Osteocyte (in vitro differentiated cells): ENCODE data around the gene TLR5. TPM values are rescaled to one million over a fixed set of nuclear protein-coding genes. Genes with fewer than 3 reads are reported as not detected.

Experiments used
- DNase-seq: peaks from one replicate; pipeline ENCODE4 v3.0.0; 2021; ENCODE audit warnings: mixed read lengths; ENCODE audit not compliant: unreplicated experiment; ENCODE audit errors: extremely low spot score
- H3K27ac Mint-ChIP-seq: one replicate; pipeline ENCODE4 v1.8.0; 2021; ENCODE audit warnings: mild to moderate bottlenecking, mixed read lengths; ENCODE audit not compliant: unreplicated experiment
- H3K27me3 Mint-ChIP-seq: one replicate; pipeline ENCODE4 v1.8.0; 2021; ENCODE audit warnings: mixed read lengths; ENCODE audit not compliant: unreplicated experiment
- H3K36me3 Mint-ChIP-seq: one replicate; pipeline ENCODE4 v1.8.0; 2021; ENCODE audit warnings: mixed read lengths; ENCODE audit not compliant: unreplicated experiment
- H3K4me1 Mint-ChIP-seq: one replicate; pipeline ENCODE4 v1.8.0; 2021; ENCODE audit warnings: mixed read lengths; ENCODE audit not compliant: unreplicated experiment
- H3K4me3 Mint-ChIP-seq: one replicate; pipeline ENCODE4 v1.8.0; 2021; ENCODE audit warnings: mild to moderate bottlenecking, moderate library complexity, mixed read lengths; ENCODE audit not compliant: unreplicated experiment
- H3K9me3 Mint-ChIP-seq: one replicate; pipeline ENCODE4 v1.8.0; 2021; ENCODE audit warnings: mixed read lengths; ENCODE audit not compliant: unreplicated experiment
- total RNA-seq: library from RNA; stranded (reverse); gene quantifications from 2 replicates; pipeline ENCODE4 v1.2.1, GENCODE V29; 2021
- TF ChIP-seq, protein P1 (sequence below): fragments of 200-600 bp; sonication (generic); IDR thresholded peaks from 2 replicates; pipeline ENCODE4 v1.5.0; 2021; ENCODE audit warnings: antibody characterized with exemption, mild to moderate bottlenecking, moderate library complexity

The TLR5 gene
- total RNA-seq, 1 donor from 2014 or later: not detected

- H3K36me3 Mint-ChIP-seq: no peaks in the 10 kb centered on the region
- no peak overlapping the region for H3K4me3 Mint-ChIP-seq
- TF ChIP-seq, protein P1, sequence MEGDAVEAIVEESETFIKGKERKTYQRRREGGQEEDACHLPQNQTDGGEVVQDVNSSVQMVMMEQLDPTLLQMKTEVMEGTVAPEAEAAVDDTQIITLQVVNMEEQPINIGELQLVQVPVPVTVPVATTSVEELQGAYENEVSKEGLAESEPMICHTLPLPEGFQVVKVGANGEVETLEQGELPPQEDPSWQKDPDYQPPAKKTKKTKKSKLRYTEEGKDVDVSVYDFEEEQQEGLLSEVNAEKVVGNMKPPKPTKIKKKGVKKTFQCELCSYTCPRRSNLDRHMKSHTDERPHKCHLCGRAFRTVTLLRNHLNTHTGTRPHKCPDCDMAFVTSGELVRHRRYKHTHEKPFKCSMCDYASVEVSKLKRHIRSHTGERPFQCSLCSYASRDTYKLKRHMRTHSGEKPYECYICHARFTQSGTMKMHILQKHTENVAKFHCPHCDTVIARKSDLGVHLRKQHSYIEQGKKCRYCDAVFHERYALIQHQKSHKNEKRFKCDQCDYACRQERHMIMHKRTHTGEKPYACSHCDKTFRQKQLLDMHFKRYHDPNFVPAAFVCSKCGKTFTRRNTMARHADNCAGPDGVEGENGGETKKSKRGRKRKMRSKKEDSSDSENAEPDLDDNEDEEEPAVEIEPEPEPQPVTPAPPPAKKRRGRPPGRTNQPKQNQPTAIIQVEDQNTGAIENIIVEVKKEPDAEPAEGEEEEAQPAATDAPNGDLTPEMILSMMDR: no peak
- H3K9me3 Mint-ChIP-seq: no peaks in the 10 kb centered on the region
- H3K27ac Mint-ChIP-seq: no peak overlapping the region
- no peak for DNase-seq
- H3K4me1 Mint-ChIP-seq: peaks cover 14% of the 10 kb centered on the region
- peaks cover 66% of the 10 kb centered on the region for H3K27me3 Mint-ChIP-seq
Measured at GRCh38 chr1:223135176-223135942, 7.7 kb downstream of the TLR5 start.

DNA sequence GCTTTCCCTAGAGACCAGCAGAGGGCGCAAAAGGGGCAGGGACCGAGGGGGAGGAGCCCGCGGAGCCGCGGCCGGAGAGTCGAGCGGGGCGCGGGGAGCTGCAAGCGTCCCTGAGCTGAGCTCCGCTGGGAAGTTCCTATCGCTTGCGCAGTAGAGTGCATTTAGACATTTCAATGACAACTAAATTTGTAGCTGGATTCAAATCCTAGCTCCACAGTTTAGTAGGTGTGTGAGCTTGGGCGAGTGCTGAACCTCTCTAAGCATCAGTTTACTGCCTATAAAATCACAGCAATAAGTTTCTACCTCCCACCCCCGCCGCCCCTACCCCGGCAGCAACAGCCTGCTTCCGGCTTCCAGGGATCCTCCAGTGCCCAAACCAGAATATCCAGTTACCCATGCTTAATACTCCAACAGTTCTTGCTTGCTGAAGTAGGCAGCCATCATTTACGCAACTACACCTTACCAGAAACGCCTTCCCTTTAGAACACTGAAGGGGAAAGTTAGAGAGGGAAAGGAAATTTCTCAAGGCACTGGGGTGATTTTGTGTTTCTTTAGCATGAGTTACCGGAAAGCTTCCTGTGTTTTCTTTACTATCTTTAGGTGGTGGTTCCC lies 9.1 kb downstream of the TLR5 start:
- Mint-ChIP-seq H3K36me3 (no peaks in the 10 kb centered on the region), H3K4me3 (peak overlapping the region; percentile 77), H3K4me1 (peaks cover 17% of the 10 kb centered on the region), H3K9me3 (no peaks in the 10 kb centered on the region), H3K27me3 (peaks cover 64% of the 10 kb centered on the region), H3K27ac (peak overlapping the region; percentile 75)
- peak; percentile 94 for DNase-seq
- TF ChIP-seq, protein P1: peak; percentile 98

DNA sequence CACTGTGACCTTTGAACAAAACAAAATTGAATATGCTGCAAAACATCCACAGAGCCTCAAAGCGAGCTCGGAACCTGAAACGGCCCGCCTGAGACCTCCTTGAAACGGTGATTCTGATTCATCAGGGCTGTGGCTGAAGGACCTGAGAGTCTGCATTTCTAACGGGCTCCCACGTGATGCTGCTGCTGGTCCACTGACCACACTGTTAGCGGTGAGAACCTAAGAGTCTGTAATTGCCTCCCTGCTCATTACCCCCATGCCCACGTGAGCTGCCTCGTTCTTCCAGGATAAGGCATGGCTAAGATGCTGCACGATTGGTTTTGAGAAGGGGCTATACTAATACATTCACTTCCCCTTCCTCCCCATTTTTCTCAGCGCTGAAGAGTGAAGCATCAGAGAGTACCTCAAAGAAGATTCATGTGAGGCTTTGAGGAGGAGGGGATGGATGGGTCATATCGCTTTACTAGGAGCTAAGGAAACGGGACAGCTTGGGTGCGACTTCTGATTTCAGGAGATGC lies 9.7 kb downstream of the TLR5 start:
- TF ChIP-seq, protein P1: no peak
- DNase-seq: no peak
- Mint-ChIP-seq H3K27ac (no peak overlapping the region), H3K36me3 (no peaks in the 10 kb centered on the region), H3K27me3 (peaks cover 63% of the 10 kb centered on the region), H3K9me3 (no peaks in the 10 kb centered on the region), H3K4me1 (peaks cover 19% of the 10 kb centered on the region), H3K4me3 (peak overlapping the region; percentile 77)

DNA sequence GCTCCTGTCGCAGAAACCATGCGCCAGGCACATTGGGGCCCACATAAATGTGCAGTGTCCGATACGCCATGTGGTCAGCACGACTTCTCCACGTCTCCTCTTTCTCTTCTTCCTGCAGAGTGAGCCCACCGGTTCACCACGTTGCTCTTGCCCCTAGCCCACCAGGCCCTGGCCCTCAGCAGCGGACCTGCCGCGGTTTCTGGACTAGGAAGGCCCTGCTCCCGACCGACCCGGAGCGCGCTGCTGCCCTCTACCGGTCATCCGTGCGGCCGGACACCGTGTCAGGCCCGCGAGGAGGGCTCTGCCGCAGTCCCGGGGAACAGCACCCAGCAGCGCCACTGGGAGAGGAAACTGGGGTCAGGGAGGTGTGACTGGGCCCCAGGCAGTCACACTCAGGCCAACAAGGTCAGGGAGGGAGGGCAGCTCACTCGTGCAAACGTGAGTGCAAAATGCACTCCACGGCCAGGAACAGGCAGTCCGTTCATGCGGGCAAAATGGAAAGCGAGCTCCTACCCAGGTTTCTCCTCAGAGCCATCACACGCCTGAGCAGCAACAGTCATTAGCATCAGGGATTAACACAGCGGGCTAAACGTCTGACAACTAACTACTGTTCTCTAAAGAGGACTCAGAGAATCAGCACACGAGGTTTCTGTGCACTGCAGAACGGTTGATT lies 13.7 kb downstream of the TLR5 start:
- peaks cover 33% of the 10 kb centered on the region for H3K27me3 Mint-ChIP-seq
- peak; percentile 92 for DNase-seq
- H3K27ac Mint-ChIP-seq: no peak overlapping the region
- H3K4me1 Mint-ChIP-seq: peaks cover 13% of the 10 kb centered on the region
- H3K9me3 Mint-ChIP-seq: no peaks in the 10 kb centered on the region
- no peaks in the 10 kb centered on the region for H3K36me3 Mint-ChIP-seq
- H3K4me3 Mint-ChIP-seq: peak overlapping the region; percentile 70
- TF ChIP-seq, protein P1: peak; percentile 93

DNA sequence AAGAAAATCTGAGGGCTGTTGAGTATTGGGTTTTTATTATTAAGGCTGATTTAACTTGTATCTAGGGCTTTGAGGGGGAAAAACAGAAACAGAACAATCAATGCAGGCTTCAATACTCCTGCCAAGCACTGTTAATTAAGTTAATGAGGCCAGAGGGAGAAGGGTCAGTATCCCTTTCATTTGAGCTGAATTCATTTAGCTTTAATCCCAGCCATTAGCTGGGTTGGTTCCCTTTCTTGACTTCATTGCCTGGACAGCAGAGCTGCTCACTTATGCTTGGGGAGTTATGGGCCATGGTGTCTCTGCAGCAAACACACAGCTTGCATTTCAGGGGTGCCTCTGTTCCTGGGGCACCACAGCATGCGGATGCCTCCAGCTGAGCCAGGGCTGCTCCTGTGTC lies 16.3 kb downstream of the TLR5 start:
- H3K9me3 Mint-ChIP-seq: no peaks in the 10 kb centered on the region
- peaks cover 21% of the 10 kb centered on the region for H3K27me3 Mint-ChIP-seq
- no peak for DNase-seq
- H3K4me1 Mint-ChIP-seq: peaks cover 19% of the 10 kb centered on the region
- no peaks in the 10 kb centered on the region for H3K36me3 Mint-ChIP-seq
- no peak overlapping the region for H3K4me3 Mint-ChIP-seq
- H3K27ac Mint-ChIP-seq: no peak overlapping the region
- TF ChIP-seq, protein P1: no peak
